ENCODE measurements around the gene TTC12.

Gene TTC12

DNA sequence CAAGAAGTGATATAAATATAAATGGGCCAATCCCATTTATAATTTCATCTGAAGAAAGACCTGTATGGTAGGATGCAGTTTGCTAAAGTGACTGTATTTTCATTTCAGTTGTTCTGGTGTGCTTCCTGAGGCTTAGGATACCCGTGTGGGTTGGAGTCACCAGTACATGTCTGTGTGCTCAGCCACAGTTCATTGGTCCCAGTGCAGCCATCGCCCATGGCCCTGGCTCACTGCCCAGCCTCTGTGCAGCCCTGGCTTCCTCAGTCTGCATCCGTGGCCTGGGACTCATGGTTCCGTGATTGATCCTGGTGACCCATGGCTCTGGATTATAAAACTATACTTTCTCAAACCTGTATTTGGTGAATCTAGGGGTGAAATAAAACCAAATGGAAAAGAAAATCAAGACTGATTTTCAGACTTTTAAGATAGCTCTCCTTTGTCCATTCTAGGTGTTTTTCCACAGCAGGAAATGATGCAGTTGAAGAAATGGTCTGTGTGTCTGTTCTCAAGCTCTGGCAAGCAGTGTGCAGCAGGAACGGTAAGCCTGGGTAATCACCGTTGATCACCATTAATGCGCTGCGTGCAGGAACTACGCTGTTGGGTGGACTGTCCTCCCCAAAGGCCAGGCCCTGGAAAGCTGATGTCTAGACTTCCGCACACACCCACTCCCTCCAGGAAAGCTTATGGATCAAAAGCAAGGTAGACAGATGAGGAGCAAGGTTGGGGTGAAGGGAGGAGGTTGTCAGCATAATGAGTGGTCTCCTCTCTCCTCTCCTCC lies 27.2 kb downstream of the TTC12 start:
- no peaks in the 10 kb centered on the region for H3K79me1 ChIP-seq (ENCODE audit: low read depth, low read length)
- no peak overlapping the region for H4K8ac ChIP-seq (ENCODE audit: low read depth, low read length)

DNA sequence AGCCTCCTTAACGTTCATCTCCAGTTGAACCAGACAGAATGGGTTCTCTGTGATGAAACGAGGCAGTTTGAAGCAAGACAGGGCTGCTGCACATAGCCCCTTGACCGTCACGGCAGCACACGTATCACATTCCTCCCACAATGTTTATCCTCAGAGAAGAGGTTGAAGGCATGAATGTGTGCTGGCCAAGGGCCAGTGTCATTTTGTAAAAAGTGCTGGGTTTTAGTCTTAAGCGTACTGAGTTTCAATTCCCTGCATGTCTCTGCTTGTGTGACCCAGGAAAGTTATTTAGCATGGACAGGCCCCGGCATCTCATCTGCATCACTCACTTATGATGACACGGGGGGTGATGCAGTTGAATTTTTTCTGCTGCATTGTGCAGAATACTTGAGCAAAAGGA lies 31.6 kb downstream of the TTC12 start:
- peaks cover 0 to 3% of the 10 kb centered on the region in 2 donors for H3K4me1 ChIP-seq (ENCODE audit: control insufficient read depth in 2 of 2, insufficient read depth in 1 of 2, low read depth in 1 of 2, low read length in 2 of 2)
- H3K4me2 ChIP-seq (ENCODE audit: insufficient read depth, low read length, poor library complexity, severe bottlenecking): no peak overlapping the region
- H2BK5ac ChIP-seq (ENCODE audit: low read length): no peak overlapping the region
- H2BK12ac ChIP-seq (ENCODE audit: low read length): no peak overlapping the region
- H3K14ac ChIP-seq (ENCODE audit: low read length): no peak overlapping the region
- no peak overlapping the region for H3K18ac ChIP-seq (ENCODE audit: low read length)
- no peak overlapping the region for H2AK5ac ChIP-seq (ENCODE audit: low read depth, low read length)
- no peak overlapping the region for H3K27ac ChIP-seq (replicated peaks; ENCODE audit: low read length)
- no peak overlapping the region for H4K8ac ChIP-seq (ENCODE audit: low read depth, low read length)
- H3K79me1 ChIP-seq (ENCODE audit: low read depth, low read length): no peaks in the 10 kb centered on the region
- H2BK15ac ChIP-seq (ENCODE audit: low read length): no peak overlapping the region
- H4K91ac ChIP-seq (ENCODE audit: low read depth, low read length, poor library complexity): no peak overlapping the region
- no CpG with 5 or more reads among the region's 8 CpGs for WGBS, 2 donors (ENCODE audit: extremely low coverage in 2 of 2, insufficient read length in 2 of 2, insufficient replicate concordance in 1 of 2)
- peaks cover 1 to 25% of the 10 kb centered on the region in 2 donors for H3K36me3 ChIP-seq (replicated peaks in 1 of 2; ENCODE audit: control insufficient read depth in 2 of 2, insufficient read depth in 2 of 2, low read length in 2 of 2)
- DNase-seq (ENCODE audit: low spot score): no peak
- no peak overlapping the region for H2AFZ ChIP-seq (ENCODE audit: low read length)
- no peak overlapping the region for H3K4ac ChIP-seq (ENCODE audit: low read length)
- H3K27me3 ChIP-seq (ENCODE audit: control insufficient read depth in 3 of 3, insufficient read depth in 3 of 3, low read depth in 1 of 3, low read length in 3 of 3): no peaks in the 10 kb centered on the region
- no peak overlapping the region for H3K23ac ChIP-seq (ENCODE audit: low read depth, low read length, poor library complexity)
- no peak overlapping the region for H3K9ac ChIP-seq (ENCODE audit: low read depth, low read length, poor library complexity)
- no peaks in the 10 kb centered on the region for H3K9me3 ChIP-seq (replicated peaks in 1 of 2; ENCODE audit: control insufficient read depth in 2 of 2, insufficient read depth in 1 of 2, low read depth in 1 of 2, low read length in 2 of 2)
- no peak overlapping the region for H3K4me3 ChIP-seq (ENCODE audit: low read length in 2 of 2)
- no peak overlapping the region for H2BK120ac ChIP-seq (ENCODE audit: low read depth, low read length)

More for the DNA sequence above, 27.2 kb downstream of the TTC12 start:
- Histone ChIP-seq H4K91ac (ENCODE audit: low read depth, low read length, poor library complexity) (no peak overlapping the region), H3K27ac (replicated peaks; ENCODE audit: low read length) (no peak overlapping the region), H2BK5ac (ENCODE audit: low read length) (no peak overlapping the region), H3K36me3 (replicated peaks in 1 of 2; ENCODE audit: control insufficient read depth in 2 of 2, insufficient read depth in 2 of 2, low read length in 2 of 2) (peaks cover 7 to 42% of the 10 kb centered on the region in 2 donors), H3K27me3 (ENCODE audit: control insufficient read depth in 3 of 3, insufficient read depth in 3 of 3, low read depth in 1 of 3, low read length in 3 of 3) (no peaks in the 10 kb centered on the region), H3K4me2 (ENCODE audit: insufficient read depth, low read length, poor library complexity, severe bottlenecking) (no peak overlapping the region), H2AFZ (ENCODE audit: low read length) (no peak overlapping the region), H3K4me3 (ENCODE audit: low read length in 2 of 2) (peak overlapping the region in 1 of 2 donors; percentile 4), H3K4ac (ENCODE audit: low read length) (no peak overlapping the region), H3K18ac (ENCODE audit: low read length) (no peak overlapping the region), H3K9ac (ENCODE audit: low read depth, low read length, poor library complexity) (no peak overlapping the region), H2BK15ac (ENCODE audit: low read length) (no peak overlapping the region), H3K23ac (ENCODE audit: low read depth, low read length, poor library complexity) (no peak overlapping the region), H3K4me1 (ENCODE audit: control insufficient read depth in 2 of 2, insufficient read depth in 1 of 2, low read depth in 1 of 2, low read length in 2 of 2) (no peaks in the 10 kb centered on the region), H3K14ac (ENCODE audit: low read length) (no peak overlapping the region), H2BK12ac (ENCODE audit: low read length) (no peak overlapping the region), H2BK120ac (ENCODE audit: low read depth, low read length) (no peak overlapping the region), H3K9me3 (replicated peaks in 1 of 2; ENCODE audit: control insufficient read depth in 2 of 2, insufficient read depth in 1 of 2, low read depth in 1 of 2, low read length in 2 of 2) (peaks cover 0 to 2% of the 10 kb centered on the region in 2 donors), H2AK5ac (ENCODE audit: low read depth, low read length) (no peak overlapping the region)
- WGBS, 2 donors (ENCODE audit: extremely low coverage in 2 of 2, insufficient read length in 2 of 2, insufficient replicate concordance in 1 of 2): no CpG with 5 or more reads among the region's 10 CpGs
- DNase-seq (ENCODE audit: low spot score): no peak

DNA sequence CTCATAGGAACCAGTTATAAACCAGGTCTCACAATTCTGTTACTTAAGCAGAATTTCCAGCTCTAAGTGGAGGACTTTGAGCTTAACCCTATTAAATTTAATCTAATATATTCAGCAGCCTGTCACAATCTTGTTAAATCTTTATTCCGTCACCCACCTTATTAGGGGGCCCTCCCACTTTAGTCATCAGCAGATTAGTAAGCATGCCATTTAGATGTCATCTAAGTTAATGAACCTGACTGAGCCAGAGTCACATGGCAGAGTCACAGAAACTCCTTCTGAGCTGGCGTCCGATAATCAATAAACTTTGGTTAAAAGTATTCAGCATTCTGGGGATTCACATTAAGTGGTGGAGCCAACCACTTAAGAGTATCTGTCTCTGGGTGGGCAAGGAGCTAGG lies 35.1 kb downstream of the TTC12 start:
- Histone ChIP-seq H3K36me3 (replicated peaks in 1 of 2; ENCODE audit: control insufficient read depth in 2 of 2, insufficient read depth in 2 of 2, low read length in 2 of 2) (peaks cover 0 to 6% of the 10 kb centered on the region in 2 donors), H3K27ac (replicated peaks; ENCODE audit: low read length) (no peak overlapping the region), H3K9ac (ENCODE audit: low read depth, low read length, poor library complexity) (no peak overlapping the region), H2BK15ac (ENCODE audit: low read length) (no peak overlapping the region), H3K4ac (ENCODE audit: low read length) (no peak overlapping the region), H2BK5ac (ENCODE audit: low read length) (no peak overlapping the region), H3K79me1 (ENCODE audit: low read depth, low read length) (no peaks in the 10 kb centered on the region), H3K14ac (ENCODE audit: low read length) (no peak overlapping the region), H2BK12ac (ENCODE audit: low read length) (no peak overlapping the region), H2AFZ (ENCODE audit: low read length) (no peak overlapping the region), H3K18ac (ENCODE audit: low read length) (no peak overlapping the region), H3K4me2 (ENCODE audit: insufficient read depth, low read length, poor library complexity, severe bottlenecking) (no peak overlapping the region), H3K27me3 (ENCODE audit: control insufficient read depth in 3 of 3, insufficient read depth in 3 of 3, low read depth in 1 of 3, low read length in 3 of 3) (no peaks in the 10 kb centered on the region), H3K4me1 (ENCODE audit: control insufficient read depth in 2 of 2, insufficient read depth in 1 of 2, low read depth in 1 of 2, low read length in 2 of 2) (peaks cover 0 to 3% of the 10 kb centered on the region in 2 donors), H2AK5ac (ENCODE audit: low read depth, low read length) (no peak overlapping the region), H3K23ac (ENCODE audit: low read depth, low read length, poor library complexity) (no peak overlapping the region), H4K91ac (ENCODE audit: low read depth, low read length, poor library complexity) (no peak overlapping the region), H4K8ac (ENCODE audit: low read depth, low read length) (no peak overlapping the region), H2BK120ac (ENCODE audit: low read depth, low read length) (no peak overlapping the region), H3K9me3 (replicated peaks in 1 of 2; ENCODE audit: control insufficient read depth in 2 of 2, insufficient read depth in 1 of 2, low read depth in 1 of 2, low read length in 2 of 2) (no peaks in the 10 kb centered on the region), H3K4me3 (ENCODE audit: low read length in 2 of 2) (no peak overlapping the region)
- DNase-seq (ENCODE audit: low spot score): no peak
- WGBS, 2 donors (ENCODE audit: extremely low coverage in 2 of 2, insufficient read length in 2 of 2, insufficient replicate concordance in 1 of 2): no CpG with 5 or more reads among the region's 3 CpGs

DNA sequence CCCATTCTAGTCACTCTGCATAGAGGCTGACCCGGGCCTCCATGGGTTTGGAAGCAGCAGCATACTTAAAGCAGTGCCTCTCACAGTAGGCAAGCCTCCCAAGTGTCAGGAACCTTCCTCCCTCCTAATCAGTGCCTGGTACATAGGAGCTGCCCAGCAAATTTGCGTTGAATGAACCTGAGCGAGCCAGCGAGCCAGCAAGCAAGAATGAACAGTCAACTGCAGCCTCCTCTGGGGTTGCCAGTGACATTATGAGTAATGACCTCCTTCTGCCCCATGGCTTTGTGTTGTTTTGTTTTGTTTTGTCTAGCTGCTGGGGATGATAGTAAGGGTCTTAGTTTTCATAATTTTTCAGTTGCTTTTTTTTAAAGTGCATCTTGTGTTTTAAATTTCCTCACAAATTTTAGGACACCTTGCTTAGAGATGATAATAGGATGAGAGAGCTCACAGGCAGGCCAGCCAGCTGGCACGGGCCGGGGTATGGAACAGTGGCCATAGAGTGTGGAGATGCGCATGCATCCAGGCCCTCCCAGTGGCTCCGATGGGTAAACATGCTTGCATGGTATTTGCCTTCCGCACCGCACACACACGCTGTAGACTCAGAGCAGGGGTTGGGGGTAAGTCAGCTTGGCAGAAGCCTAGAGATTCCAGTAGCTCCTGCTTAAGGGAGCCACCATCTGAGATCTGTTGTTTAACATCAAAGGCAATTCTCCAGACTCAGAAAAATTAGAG lies 36.1 kb downstream of the TTC12 start:
- Histone ChIP-seq H3K4ac (ENCODE audit: low read length) (no peak overlapping the region), H3K14ac (ENCODE audit: low read length) (no peak overlapping the region), H3K79me1 (ENCODE audit: low read depth, low read length) (no peaks in the 10 kb centered on the region), H3K18ac (ENCODE audit: low read length) (no peak overlapping the region), H3K9ac (ENCODE audit: low read depth, low read length, poor library complexity) (no peak overlapping the region), H3K27me3 (ENCODE audit: control insufficient read depth in 3 of 3, insufficient read depth in 3 of 3, low read depth in 1 of 3, low read length in 3 of 3) (no peaks in the 10 kb centered on the region), H4K8ac (ENCODE audit: low read depth, low read length) (no peak overlapping the region), H2AFZ (ENCODE audit: low read length) (no peak overlapping the region), H2BK5ac (ENCODE audit: low read length) (no peak overlapping the region), H2BK15ac (ENCODE audit: low read length) (no peak overlapping the region), H3K4me2 (ENCODE audit: insufficient read depth, low read length, poor library complexity, severe bottlenecking) (no peak overlapping the region), H2BK12ac (ENCODE audit: low read length) (no peak overlapping the region), H4K91ac (ENCODE audit: low read depth, low read length, poor library complexity) (no peak overlapping the region), H3K4me1 (ENCODE audit: control insufficient read depth in 2 of 2, insufficient read depth in 1 of 2, low read depth in 1 of 2, low read length in 2 of 2) (peaks cover 0 to 3% of the 10 kb centered on the region in 2 donors), H2BK120ac (ENCODE audit: low read depth, low read length) (no peak overlapping the region), H3K9me3 (replicated peaks in 1 of 2; ENCODE audit: control insufficient read depth in 2 of 2, insufficient read depth in 1 of 2, low read depth in 1 of 2, low read length in 2 of 2) (no peaks in the 10 kb centered on the region), H3K23ac (ENCODE audit: low read depth, low read length, poor library complexity) (no peak overlapping the region), H3K36me3 (replicated peaks in 1 of 2; ENCODE audit: control insufficient read depth in 2 of 2, insufficient read depth in 2 of 2, low read length in 2 of 2) (peaks cover 0 to 4% of the 10 kb centered on the region in 2 donors), H2AK5ac (ENCODE audit: low read depth, low read length) (no peak overlapping the region), H3K27ac (replicated peaks; ENCODE audit: low read length) (no peak overlapping the region), H3K4me3 (ENCODE audit: low read length in 2 of 2) (no peak overlapping the region)
- DNase-seq (ENCODE audit: low spot score): no peak
- WGBS, 2 donors (ENCODE audit: extremely low coverage in 2 of 2, insufficient read length in 2 of 2, insufficient replicate concordance in 1 of 2): no CpG with 5 or more reads among the region's 11 CpGs

Data from neuronal stem cell (in vitro differentiated cells).